Measurements from ENCODE around the gene DCAF12.

DCAF12 gene

GRCh38 chr9:34124926-34125325 lies 1.6 kb downstream of the DCAF12 start:
- DNase-seq, result no peak

GRCh38 chr9:34124099-34124498 lies 2.4 kb downstream of the DCAF12 start:
- no peak for DNase-seq

GRCh38 chr9:34123682-34124081 lies 2.8 kb downstream of the DCAF12 start:
- peak; percentile 60 for DNase-seq

GRCh38 chr9:34121996-34122395 lies 4.5 kb downstream of the DCAF12 start:
- DNase-seq, result no peak

GRCh38 chr9:34119713-34120112 lies 6.8 kb downstream of the DCAF12 start:
- no peak for DNase-seq

- no peak for DNase-seq
Observed at GRCh38 chr9:34114436-34114835, 12.1 kb downstream of the DCAF12 start.

GRCh38 chr9:34106110-34106509 lies 20.4 kb downstream of the DCAF12 start:
- no peak for DNase-seq

GRCh38 chr9:34102796-34103195 lies 23.7 kb downstream of the DCAF12 start:
- DNase-seq, result no peak

- DNase-seq, result no peak
Observed at GRCh38 chr9:34098307-34098706, 28.2 kb downstream of the DCAF12 start.

GRCh38 chr9:34097865-34098264 lies 28.6 kb downstream of the DCAF12 start:
- no peak for DNase-seq

- DNase-seq, result no peak
Observed at GRCh38 chr9:34096751-34097150, 29.7 kb downstream of the DCAF12 start.

- no peak for DNase-seq
Observed at GRCh38 chr9:34093578-34093977, 32.9 kb downstream of the DCAF12 start.

GRCh38 chr9:34089311-34089710 lies 37.2 kb downstream of the DCAF12 start:
- DNase-seq, result no peak

GRCh38 chr9:34087370-34087769 lies 39.1 kb downstream of the DCAF12 start:
- no peak for DNase-seq

- no peak for DNase-seq
Observed at GRCh38 chr9:34086864-34087263, 39.6 kb downstream of the DCAF12 start.

- DNase-seq, result no peak
Observed at GRCh38 chr9:34085581-34086500, 40.7 kb downstream of the DCAF12 start.

GRCh38 chr9:34084562-34084961 lies 41.9 kb downstream of the DCAF12 start:
- DNase-seq, result no peak

GRCh38 chr9:34079181-34079580 lies 47.3 kb downstream of the DCAF12 start:
- no peak for DNase-seq

- DNase-seq, result no peak
Observed at GRCh38 chr9:34072868-34073590, 53.5 kb downstream of the DCAF12 start.

GRCh38 chr9:34072410-34072809 lies 54.1 kb downstream of the DCAF12 start:
- no peak for DNase-seq

- DNase-seq, result no peak
Observed at GRCh38 chr9:34070606-34071324, 55.7 kb downstream of the DCAF12 start.

GRCh38 chr9:34069831-34070230 lies 56.7 kb downstream of the DCAF12 start:
- DNase-seq, result no peak

GRCh38 chr9:34065541-34065940 lies 61.0 kb downstream of the DCAF12 start:
- DNase-seq, result no peak

GRCh38 chr9:34059954-34060353 lies 66.5 kb downstream of the DCAF12 start:
- no peak for DNase-seq
